GM19193 (cell line): ENCODE results near the gene KRT5.

ENCODE experiments used
- POLR2A ChIP-seq: IDR thresholded peaks from 4 replicates; pipeline ENCODE4 v1.6.1; 2011; ENCODE audit not compliant: insufficient read depth, insufficient read length; ENCODE audit errors: extremely low read depth

Gene KRT5

DNA sequence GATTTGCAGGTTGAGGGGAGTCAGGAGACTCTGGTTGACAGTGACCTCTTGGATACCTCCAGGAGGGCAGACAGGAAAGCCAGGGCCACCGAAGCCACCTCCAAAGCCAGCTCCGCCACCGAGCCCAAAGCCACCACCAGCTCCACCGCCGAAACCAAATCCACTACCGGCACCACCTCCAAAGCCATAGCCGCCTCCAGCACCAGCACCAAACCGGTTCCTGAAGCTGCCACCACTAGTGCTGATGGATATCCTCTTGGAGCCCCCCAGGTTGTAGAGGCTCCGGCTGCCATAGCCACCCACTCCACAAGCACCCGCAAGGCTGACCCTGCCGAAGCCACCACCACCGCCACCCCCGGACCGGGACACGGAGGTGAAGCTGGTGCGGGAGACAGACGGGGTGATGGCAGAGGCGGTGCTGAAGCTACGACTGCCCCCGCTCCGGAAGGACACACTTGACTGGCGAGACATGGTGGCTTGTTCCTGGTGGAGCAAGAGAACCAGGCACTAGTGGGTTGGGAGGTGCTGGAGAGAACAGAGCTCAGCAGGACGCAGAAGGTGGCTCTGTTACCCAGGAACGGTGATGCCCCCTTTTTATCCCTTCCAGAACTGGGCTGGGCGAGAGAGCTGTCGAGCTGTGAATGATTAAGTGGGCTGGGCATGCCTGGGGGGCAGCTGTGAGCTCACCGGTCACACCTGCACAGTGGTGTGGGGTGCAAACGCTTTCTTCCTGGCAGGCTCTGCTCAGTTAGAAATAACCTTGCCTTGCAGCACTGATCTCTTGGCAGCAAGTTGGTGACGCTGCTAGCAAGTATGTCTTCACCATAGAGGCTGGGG, at the start of gene KRT5:
TSS of gene KRT5 (minus strand) at position 569 of the 837 bp plus-strand sequence. CDS start at position 471, 98 bp downstream.
- no peak for TF ChIP-seq POLR2A

DNA sequence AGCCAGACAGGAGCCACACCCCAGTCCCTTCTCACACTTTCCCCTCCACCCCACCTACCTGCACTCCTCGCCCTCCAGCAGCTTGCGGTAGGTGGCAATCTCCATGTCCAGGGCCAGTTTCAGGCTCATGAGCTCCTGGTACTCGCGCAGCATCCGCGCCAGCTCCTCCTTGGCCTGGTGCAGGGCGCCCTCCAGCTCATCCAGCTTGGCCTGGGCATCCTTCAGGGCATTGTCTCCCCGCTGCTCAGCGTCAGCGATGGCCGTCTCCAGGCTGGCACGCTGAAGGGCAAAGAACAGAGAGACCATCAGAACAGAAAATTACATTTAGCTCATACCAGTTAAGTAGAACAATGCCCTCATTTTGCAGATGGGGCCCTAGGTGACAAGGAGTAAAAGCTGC, 47.9 kb upstream of the KRT5 start:
- TF ChIP-seq POLR2A: no peak

DNA sequence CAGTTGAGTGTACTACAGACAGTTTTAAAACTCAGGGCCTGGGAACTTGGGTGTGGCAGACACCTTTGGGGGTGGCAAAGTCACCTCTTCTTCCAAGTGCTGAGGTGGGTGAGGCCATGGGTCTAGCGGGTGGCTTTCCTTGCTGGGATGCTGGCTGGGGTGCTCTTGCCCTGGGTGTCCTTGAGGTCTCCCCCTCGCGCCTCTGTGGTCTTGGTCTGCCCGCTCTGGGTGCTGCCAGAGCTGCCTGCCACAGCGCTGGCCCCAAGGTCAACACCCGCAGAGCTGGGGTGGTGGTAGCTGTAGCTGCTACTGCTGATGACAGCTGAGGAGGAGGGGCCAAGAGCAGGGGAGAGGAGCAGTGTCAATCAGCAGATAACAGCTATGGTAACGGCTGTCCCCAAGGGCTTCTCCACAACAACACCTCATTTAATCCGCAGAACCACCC, 46.7 kb upstream of the KRT5 start:
- TF ChIP-seq POLR2A: no peak

DNA sequence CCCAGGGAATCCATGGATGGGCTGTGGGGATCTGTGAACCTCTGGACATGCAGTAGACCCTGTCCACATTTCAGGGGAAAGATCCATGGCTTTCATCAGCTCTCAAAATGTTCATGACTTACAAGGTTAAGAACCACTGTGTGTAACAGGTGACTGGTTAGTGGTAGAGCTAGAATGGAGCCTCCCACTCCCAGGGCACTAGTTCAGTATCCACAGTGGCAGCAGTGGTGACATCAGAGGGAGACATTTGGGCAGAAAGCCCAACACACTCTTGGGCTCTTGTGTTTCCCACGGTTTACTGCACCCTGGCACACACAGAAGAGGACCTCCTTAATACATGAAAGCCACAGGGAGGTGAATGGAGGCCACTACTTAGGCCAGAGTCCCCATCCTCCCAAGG, 44.4 kb upstream of the KRT5 start:
- TF ChIP-seq POLR2A: no peak

DNA sequence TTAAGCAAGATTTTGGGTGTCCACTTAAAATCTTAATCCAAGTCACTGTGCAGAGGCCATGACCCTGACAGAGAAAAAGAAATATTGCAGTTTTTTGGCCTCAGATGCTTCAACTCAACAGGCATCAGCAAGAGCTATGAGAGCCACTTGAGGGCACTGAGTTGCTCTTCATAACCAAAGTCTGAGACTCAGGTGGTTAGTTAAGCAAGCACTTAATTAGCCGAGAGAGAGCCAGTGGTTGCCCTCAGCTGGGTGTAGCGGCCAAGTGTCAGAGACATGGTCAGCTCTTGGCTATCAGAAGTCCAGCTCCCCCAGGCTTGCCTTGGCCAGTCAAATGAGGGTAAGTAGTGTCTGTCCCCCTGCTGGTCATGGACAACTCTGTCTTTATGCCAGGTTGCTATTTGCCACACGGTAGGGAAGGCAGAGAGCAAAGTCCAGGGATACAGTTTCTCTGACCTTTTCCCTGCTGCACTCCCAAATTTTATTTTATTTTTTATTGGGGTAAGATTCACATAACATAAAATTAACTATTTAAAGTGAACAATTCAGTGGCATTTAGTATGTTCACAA, 41.8 kb upstream of the KRT5 start:
- no peak for TF ChIP-seq POLR2A

DNA sequence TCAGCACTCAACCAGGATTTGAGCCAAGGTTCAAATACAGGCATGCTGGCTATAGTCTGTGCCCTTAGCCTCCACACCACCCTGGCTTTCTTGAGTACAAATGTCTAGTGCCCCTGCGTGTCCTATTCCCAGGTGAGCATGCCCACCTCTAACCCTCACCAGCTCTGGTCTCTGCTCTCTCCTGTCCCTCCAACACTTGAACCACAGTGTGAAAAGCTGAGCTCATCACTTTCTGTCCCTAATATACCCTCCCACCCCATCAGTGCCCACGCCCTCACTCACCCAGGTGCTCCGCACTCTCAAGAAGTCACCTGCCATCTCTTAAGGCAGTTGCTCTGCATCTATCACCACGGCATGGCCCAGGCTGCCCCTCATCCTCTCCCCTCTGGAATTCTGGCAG, 39.8 kb upstream of the KRT5 start:
- no peak for TF ChIP-seq POLR2A

GRCh38 chr12:52558781-52559445, 38.7 kb upstream of the KRT5 start:
- no peak for TF ChIP-seq POLR2A

DNA sequence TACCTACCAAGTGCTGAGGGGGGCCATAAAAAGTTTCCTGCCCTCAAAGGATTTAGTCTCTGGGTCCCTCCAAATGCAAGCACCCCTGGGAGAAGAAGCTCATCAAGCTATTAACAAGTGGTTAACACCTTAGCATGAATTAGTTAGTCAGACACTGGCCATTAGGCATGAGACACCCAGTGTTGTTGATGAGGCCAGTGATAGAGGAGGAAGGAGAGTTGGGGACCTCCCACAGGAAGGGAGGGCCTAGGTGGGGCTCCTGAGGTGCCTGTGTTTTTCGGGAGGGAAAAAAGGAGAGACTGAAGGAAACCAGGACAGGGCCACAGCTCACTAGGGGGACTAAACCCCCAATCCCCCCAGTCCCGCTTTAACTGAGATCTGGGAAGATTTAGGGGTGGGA, 37.3 kb upstream of the KRT5 start:
- TF ChIP-seq POLR2A: no peak

GRCh38 chr12:52555577-52555976, 35.4 kb upstream of the KRT5 start:
- TF ChIP-seq POLR2A: no peak

GRCh38 chr12:52552681-52553195, 32.5 kb upstream of the KRT5 start, which contains the start of gene KRT71:
Gene KRT71, minus strand, starts transcription at chr12:52553145. Its CDS starts 68 bp downstream, at chr12:52553077.
- TF ChIP-seq POLR2A: no peak

- no peak for TF ChIP-seq POLR2A
Measured at GRCh38 chr12:52552055-52552454, 31.9 kb upstream of the KRT5 start.

DNA sequence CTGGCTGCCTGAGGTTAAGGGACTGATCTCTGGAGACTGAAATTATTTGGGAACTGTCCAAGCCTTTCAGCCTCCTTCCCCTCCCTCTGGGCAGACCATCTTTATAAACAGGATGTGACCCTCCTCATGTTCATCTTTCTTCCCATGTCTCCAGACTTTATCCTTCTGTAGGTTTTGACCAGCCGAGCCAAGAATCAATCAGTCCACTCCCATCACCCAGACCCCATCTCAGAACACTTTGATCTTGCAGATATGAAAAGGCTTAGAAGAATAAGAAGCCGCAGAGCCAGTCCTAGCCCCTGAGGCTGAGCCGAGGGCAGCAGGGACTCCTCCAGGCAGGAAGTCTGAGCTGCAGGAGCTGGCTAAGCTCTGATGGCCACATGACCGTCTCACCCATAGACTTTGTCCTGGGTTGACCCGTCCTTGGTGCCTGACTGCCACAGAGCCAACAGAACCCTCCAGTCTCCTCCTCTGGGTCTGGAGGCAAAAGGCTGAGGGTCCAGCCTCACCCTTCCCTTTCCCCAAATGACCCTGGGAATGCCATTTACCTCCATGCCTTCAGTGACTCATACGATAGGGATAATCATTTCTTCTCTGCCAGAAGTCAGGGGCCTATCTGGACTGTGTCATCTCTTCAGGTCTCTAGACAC, 31.1 kb upstream of the KRT5 start:
- TF ChIP-seq POLR2A: no peak

GRCh38 chr12:52546126-52546525, 25.9 kb upstream of the KRT5 start:
- TF ChIP-seq POLR2A: no peak

DNA sequence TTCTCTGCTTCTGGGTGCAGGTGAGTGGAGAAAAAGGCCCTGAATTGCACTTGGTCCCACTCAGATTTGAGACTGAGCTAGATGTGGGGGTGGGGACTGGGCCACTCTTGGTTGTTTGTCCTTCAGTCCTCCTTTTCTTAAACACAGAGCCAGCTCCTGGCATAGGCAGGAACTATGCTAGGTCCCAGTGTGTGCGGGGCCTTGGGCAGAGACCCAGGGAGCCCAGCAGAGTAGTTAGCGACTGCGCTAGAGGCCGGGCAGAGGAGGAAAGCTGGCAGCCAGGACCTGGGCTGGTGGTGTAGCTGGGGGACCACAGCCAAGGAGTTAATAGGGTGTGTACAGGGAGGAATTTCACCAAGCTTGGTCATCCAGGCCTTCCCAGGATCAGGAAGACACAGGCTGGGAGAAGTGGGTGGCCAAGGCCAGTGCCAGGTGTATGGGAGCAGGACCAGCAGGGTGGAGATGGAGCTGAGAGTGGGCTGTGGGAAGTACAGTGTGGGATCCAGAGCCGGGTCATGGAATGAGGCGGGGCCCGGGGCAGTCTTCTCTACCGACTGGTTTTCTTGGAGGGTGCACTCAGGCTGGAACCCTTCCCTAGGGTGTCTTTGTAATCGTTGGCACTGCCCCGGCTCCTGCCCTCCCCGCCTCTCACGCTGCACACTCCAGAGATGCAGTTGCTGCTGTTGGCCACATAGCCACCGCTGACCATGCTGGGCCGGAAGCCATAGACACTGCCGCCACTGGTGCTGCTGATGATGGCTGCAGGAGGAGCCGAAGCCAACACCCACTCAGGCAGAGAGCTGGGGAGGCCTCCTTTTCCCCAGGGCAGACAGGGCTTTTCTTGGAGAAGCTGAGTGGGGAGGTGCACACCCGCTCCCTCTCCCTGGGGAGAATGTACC, 24.0 kb upstream of the KRT5 start:
- TF ChIP-seq POLR2A: no peak
